Lower leg skin (tissue), 3 donors: ENCODE data around the gene ADRB2.

ENCODE experiments used
- POLR2A ChIP-seq, 2 donors: fragments of 450-650 bp; IDR thresholded peaks; one replicate each; pipeline ENCODE4 v1.6.1; 2016 to 2017; ENCODE audit warnings: antibody characterized with exemption in 2 of 2, mild to moderate bottlenecking in 1 of 2, moderate library complexity in 1 of 2
- TF ChIP-seq, protein P1 (sequence below), 3 donors: fragments of 450-650 bp; IDR thresholded peaks; one replicate each; pipeline ENCODE4 v1.5.1; 2016; ENCODE audit warnings: antibody characterized with exemption in 3 of 3, mild to moderate bottlenecking in 3 of 3, moderate library complexity in 2 of 3

DNA sequence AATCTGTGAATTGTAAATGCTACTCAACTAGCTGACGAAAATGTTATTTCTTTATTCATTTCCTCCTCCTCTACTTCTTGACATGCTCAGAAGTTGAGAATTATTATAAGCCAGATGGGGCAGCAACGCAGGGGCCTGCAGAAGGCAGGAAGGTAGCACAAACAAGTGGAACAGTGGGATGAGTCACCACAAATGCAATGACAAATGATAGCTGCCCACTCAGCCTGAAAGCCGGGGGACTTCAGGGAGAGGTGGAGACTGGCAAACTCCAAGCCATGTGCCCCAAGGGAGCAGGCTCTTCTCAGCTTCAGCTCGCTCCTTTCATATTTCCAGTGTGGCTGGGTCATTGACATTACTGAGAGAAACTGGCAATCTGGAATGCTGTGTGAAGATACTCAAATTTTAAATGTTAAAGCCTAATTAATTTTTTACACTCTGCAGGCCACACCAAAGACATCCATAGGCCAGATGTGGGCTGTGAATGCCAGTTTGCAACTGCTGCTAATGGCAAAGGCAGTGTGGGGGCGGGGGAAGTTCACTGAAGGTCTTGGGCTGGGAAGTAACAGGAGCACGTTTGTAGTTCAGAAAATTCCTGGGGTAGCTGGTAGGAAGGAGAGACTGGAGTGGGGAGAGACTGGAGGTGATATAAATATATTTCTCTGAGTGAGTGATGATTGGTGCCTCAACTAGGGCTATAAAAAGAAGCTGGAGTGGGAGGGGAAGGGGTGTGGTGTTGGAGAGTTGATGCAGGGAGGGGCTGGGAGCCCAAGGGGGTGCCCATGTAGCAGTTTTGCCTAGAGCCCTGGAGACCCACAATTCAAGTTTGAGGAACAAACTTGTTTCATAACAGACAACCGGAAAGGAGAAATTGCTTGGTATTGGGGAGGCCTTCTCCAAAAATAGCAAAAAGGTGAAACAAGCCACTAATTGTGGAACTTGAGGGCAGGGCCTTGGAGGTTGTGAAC lies 20.8 kb upstream of the ADRB2 start:
- TF ChIP-seq POLR2A (IDR thresholded peaks at IDR 0.05) = no peak
- TF ChIP-seq, protein P1, sequence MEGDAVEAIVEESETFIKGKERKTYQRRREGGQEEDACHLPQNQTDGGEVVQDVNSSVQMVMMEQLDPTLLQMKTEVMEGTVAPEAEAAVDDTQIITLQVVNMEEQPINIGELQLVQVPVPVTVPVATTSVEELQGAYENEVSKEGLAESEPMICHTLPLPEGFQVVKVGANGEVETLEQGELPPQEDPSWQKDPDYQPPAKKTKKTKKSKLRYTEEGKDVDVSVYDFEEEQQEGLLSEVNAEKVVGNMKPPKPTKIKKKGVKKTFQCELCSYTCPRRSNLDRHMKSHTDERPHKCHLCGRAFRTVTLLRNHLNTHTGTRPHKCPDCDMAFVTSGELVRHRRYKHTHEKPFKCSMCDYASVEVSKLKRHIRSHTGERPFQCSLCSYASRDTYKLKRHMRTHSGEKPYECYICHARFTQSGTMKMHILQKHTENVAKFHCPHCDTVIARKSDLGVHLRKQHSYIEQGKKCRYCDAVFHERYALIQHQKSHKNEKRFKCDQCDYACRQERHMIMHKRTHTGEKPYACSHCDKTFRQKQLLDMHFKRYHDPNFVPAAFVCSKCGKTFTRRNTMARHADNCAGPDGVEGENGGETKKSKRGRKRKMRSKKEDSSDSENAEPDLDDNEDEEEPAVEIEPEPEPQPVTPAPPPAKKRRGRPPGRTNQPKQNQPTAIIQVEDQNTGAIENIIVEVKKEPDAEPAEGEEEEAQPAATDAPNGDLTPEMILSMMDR (IDR thresholded peaks at IDR 0.05) = no peak
